Measurements from ENCODE around the gene DRAXIN. TPM values are rescaled to one million over a fixed set of nuclear protein-coding genes. Genes with fewer than 3 reads are reported as not detected.

Gene DRAXIN
- total and polyA plus RNA-seq, 4 donors, result 0.04 to 0.31 (median 0.14) TPM

- DNase-seq, result no peak
These were observed 21.6 kb downstream of the DRAXIN start for GRCh38 chr1:11713095-11713494.

GRCh38 chr1:11714831-11715575 is 23.5 kb downstream of the DRAXIN start:
- Histone ChIP-seq H3K36me3 (ENCODE audit: control insufficient read depth in 4 of 4, insufficient read depth in 4 of 4, low read length in 4 of 4) (no peaks in the 10 kb centered on the region), H3K27ac (ENCODE audit: low read depth in 1 of 2, low read length in 1 of 2) (no peak overlapping the region), H3K4me1 (ENCODE audit: control insufficient read depth in 5 of 5, insufficient read depth in 5 of 5, low read length in 5 of 5) (peaks cover 0 to 2% (median 0%) of the 10 kb centered on the region in 5 donors), H3K27me3 (ENCODE audit: control insufficient read depth in 3 of 3, insufficient read depth in 3 of 3, low read length in 2 of 3) (no peaks in the 10 kb centered on the region), H3K9me3 (ENCODE audit: control insufficient read depth in 4 of 4, insufficient read depth in 3 of 4, low read length in 3 of 4) (peaks cover 0 to 2% (median 0%) of the 10 kb centered on the region in 4 donors), H3K4me3 (no peak overlapping the region), H3K9ac (ENCODE audit: insufficient read depth in 1 of 2, low read length in 2 of 2) (no peak overlapping the region)
- no peak for TF ChIP-seq CTCF (IDR thresholded peaks at IDR 0.05; ENCODE audit: control extremely low read depth, extremely low read depth)
- DNase-seq (no peak), ATAC-seq (ENCODE audit: insufficient read depth, low FRiP score) (no peak)
- WGBS, 2 donors, result 85 to 90% methylated on average over 24 of the region's 24 CpGs

More at GRCh38 chr1:11713095-11713494, 21.6 kb downstream of the DRAXIN start:
- ATAC-seq (ENCODE audit: insufficient read depth, low FRiP score), result no peak
- no peak overlapping the region for H3K27ac ChIP-seq (ENCODE audit: low read depth in 1 of 2, low read length in 1 of 2)
- no peaks in the 10 kb centered on the region for H3K4me1 ChIP-seq (ENCODE audit: control insufficient read depth in 5 of 5, insufficient read depth in 5 of 5, low read length in 5 of 5)
- 78 to 86% methylated on average over 11 of the region's 11 CpGs for WGBS, 2 donors
- H3K27me3 ChIP-seq (ENCODE audit: control insufficient read depth in 3 of 3, insufficient read depth in 3 of 3, low read length in 2 of 3), result no peaks in the 10 kb centered on the region
- no peak overlapping the region for H3K9ac ChIP-seq (ENCODE audit: insufficient read depth in 1 of 2, low read length in 2 of 2)
- no peak for TF ChIP-seq CTCF (IDR thresholded peaks at IDR 0.05; ENCODE audit: control extremely low read depth, extremely low read depth)
- H3K9me3 ChIP-seq (ENCODE audit: control insufficient read depth in 4 of 4, insufficient read depth in 3 of 4, low read length in 3 of 4), result peaks cover 0 to 2% (median 0%) of the 10 kb centered on the region in 4 donors
- H3K36me3 ChIP-seq (ENCODE audit: control insufficient read depth in 4 of 4, insufficient read depth in 4 of 4, low read length in 4 of 4), result no peaks in the 10 kb centered on the region
- H3K4me3 ChIP-seq, result no peak overlapping the region

- Histone ChIP-seq H3K9ac (ENCODE audit: insufficient read depth in 1 of 2, low read length in 2 of 2) (no peak overlapping the region), H3K9me3 (ENCODE audit: control insufficient read depth in 4 of 4, insufficient read depth in 3 of 4, low read length in 3 of 4) (peaks cover 0 to 2% (median 0%) of the 10 kb centered on the region in 4 donors), H3K27me3 (ENCODE audit: control insufficient read depth in 3 of 3, insufficient read depth in 3 of 3, low read length in 2 of 3) (no peaks in the 10 kb centered on the region), H3K27ac (ENCODE audit: low read depth in 1 of 2, low read length in 1 of 2) (peak overlapping the region in 1 of 2 donors; percentile 84), H3K4me3 (peak overlapping the region; percentile 12), H3K4me1 (ENCODE audit: control insufficient read depth in 5 of 5, insufficient read depth in 5 of 5, low read length in 5 of 5) (peaks cover 0 to 7% (median 4%) of the 10 kb centered on the region in 5 donors), H3K36me3 (ENCODE audit: control insufficient read depth in 4 of 4, insufficient read depth in 4 of 4, low read length in 4 of 4) (no peaks in the 10 kb centered on the region)
- TF ChIP-seq CTCF (IDR thresholded peaks at IDR 0.05; ENCODE audit: control extremely low read depth, extremely low read depth), result peak; percentile 92
- ATAC-seq (ENCODE audit: insufficient read depth, low FRiP score) (peak; percentile 78), DNase-seq (peak; percentile 73 to 79 (median 73))
- WGBS, 2 donors, result 3 to 4% methylated on average over 43 to 44 of the region's 44 CpGs
These were observed 28.0 kb downstream of the DRAXIN start for GRCh38 chr1:11719313-11720032.
